HG02623 (cell line): ENCODE measurements around the gene PGAP6.
A peak's percentile ranks its signal among the peaks of the same experiment; 100 is the strongest.
"Not testable (repeated sequence)": the region's sequence is repeated elsewhere in the genome, so short reads cannot be mapped to it uniquely, and the experiment has no call there.

Experiments
- ATAC-seq: cut with Tn5 transposase; IDR thresholded peaks from one replicate; pipeline ENCODE4 v1.9.1; 2021; ENCODE audit warnings: moderate library complexity; ENCODE audit not compliant: unreplicated experiment

The PGAP6 gene

GRCh38 chr16:404971-405486 lies 23.3 kb upstream of the PGAP6 start:
- no peak for ATAC-seq

GRCh38 chr16:401468-402348 lies 19.9 kb upstream of the PGAP6 start, which contains the start of gene DECR2:
Gene DECR2, plus strand, starts transcription at chr16:401885. Its CDS starts 79 bp downstream, at chr16:401964.
- ATAC-seq: peak; percentile 54

GRCh38 chr16:400061-400591 lies 18.3 kb upstream of the PGAP6 start:
- ATAC-seq: no peak

GRCh38 chr16:399340-400019 lies 17.7 kb upstream of the PGAP6 start:
- ATAC-seq: no peak

- no peak for ATAC-seq
These were observed 17.0 kb upstream of the PGAP6 start for GRCh38 chr16:398561-399339.

- ATAC-seq: no peak
These were observed 16.1 kb upstream of the PGAP6 start for GRCh38 chr16:397736-398332.

GRCh38 chr16:397135-397661 lies 15.4 kb upstream of the PGAP6 start, which contains the start of gene NME4:
Gene NME4, plus strand, starts transcription at chr16:397199. Its CDS starts 24 bp downstream, at chr16:397223.
- ATAC-seq: no peak

- ATAC-seq: no peak
These were observed 14.8 kb upstream of the PGAP6 start for GRCh38 chr16:396605-397004.

- ATAC-seq: no peak
These were observed 14.4 kb upstream of the PGAP6 start for GRCh38 chr16:396199-396598.

- ATAC-seq: no peak
These were observed 10.8 kb upstream of the PGAP6 start for GRCh38 chr16:392450-393030.

- no peak for ATAC-seq
These were observed 10.1 kb upstream of the PGAP6 start for GRCh38 chr16:391885-392335.

- no peak for ATAC-seq
These were observed 7.6 kb upstream of the PGAP6 start for GRCh38 chr16:389352-389751.

- not testable (repeated sequence) for ATAC-seq
These were observed 6.2 kb upstream of the PGAP6 start for GRCh38 chr16:387761-388666.

- ATAC-seq: no peak
These were observed 4.9 kb upstream of the PGAP6 start for GRCh38 chr16:386641-387156.

GRCh38 chr16:383326-384051 lies 1.7 kb upstream of the PGAP6 start:
- ATAC-seq: no peak

GRCh38 chr16:381012-381788 lies 578 bp downstream of the PGAP6 start:
- ATAC-seq: peak; percentile 19

GRCh38 chr16:380762-381011 lies 1.1 kb downstream of the PGAP6 start:
- no peak for ATAC-seq
